GM15510 (cell line): ENCODE data around the gene PBX4.

ENCODE experiments used
- POLR2A ChIP-seq: IDR thresholded peaks from 3 replicates; pipeline ENCODE4 v1.6.1; 2011; ENCODE audit warnings: borderline replicate concordance; ENCODE audit not compliant: insufficient read length; ENCODE audit errors: extremely low read depth

Gene PBX4, protein sequence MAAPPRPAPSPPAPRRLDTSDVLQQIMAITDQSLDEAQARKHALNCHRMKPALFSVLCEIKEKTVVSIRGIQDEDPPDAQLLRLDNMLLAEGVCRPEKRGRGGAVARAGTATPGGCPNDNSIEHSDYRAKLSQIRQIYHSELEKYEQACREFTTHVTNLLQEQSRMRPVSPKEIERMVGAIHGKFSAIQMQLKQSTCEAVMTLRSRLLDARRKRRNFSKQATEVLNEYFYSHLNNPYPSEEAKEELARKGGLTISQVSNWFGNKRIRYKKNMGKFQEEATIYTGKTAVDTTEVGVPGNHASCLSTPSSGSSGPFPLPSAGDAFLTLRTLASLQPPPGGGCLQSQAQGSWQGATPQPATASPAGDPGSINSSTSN

DNA sequence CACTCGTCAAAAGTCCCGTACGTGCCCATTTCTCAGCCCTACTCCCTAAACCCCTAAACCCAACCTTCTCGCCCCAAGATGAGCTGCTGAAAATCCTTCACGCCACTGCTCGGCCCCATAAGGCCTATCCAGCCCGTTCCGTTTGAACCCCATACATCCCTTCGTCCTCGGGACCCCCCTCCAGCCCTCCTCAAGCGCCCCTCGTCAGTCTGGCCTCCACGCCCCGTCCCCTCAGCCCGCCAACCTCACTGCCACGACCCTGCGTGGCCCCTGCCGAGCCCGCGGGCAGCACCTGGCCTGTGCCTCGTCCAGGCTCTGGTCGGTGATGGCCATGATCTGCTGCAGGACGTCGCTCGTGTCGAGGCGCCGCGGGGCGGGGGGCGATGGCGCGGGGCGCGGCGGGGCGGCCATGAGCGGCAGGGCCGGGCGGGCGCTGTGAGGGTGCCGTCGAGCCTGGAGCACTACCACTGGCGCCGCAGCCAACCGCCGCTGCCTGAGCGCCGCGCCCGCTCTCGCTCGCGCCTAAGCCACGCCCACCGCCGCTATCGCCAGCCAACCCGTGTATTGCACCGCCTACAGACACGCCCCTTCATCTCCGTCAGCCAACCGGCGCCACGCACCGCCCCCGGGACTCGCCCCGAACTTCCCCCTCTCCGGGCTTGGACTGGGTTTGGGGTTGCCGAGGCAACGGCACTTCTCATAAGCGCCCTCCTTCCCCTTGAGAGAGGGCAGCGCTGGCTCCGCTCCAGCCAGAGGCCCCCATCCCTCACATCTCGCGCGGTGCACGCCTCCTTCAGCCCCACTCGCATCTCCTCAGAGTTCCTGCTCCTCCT lies at the start of gene PBX4:
Gene PBX4, minus strand, starts transcription at position 469 of the 833 bp plus-strand sequence. Its CDS starts 58 bp downstream, at position 411.
- peak; percentile 55 for TF ChIP-seq POLR2A

DNA sequence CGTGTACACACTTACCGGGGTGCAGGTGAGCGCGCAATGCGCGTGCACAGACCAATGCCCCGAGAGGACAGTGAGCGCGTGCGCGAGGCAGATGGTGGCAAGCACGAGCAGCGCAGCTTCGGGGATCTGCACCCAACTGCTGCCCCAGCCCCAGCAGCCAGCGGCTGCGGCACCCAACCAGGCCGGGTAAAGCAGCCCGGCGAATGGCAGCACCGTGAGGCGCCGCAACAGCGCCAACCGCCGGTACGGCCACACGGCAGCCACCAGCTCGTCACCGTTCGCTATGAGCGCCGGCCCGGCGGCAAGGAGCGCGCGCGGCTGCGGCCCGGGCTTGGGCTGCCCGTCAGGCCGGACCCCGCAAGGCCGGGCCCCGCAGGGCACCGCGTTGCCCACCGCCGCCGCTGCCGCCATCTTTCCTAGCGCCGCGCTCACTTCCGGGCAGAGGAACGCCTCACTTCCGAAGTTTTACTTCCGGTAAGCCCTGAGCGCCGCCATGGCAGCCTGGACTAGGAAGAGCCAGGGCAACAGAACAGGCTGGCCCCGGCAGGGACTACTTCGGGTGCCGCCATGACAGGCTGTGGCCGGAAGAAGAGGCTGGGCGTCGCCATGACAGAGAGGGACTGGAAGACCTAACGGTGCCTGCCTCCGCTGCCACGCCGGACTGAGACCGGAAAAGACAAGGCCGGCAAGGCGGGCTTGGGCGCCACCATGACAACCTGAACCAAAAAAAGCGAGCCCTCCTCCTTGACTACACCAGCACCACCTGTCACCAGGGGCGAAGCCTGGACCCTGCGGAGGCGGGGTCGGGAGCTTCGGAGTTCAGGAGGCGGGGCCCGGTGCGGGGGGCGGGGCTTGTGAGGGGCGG lies 45.0 kb upstream of the PBX4 start, which contains the start of gene ATP13A1:
Gene ATP13A1, minus strand, starts transcription at position 421 of the 865 bp plus-strand sequence. Its CDS starts 10 bp downstream, at position 411.
- TF ChIP-seq POLR2A = peak; percentile 82

DNA sequence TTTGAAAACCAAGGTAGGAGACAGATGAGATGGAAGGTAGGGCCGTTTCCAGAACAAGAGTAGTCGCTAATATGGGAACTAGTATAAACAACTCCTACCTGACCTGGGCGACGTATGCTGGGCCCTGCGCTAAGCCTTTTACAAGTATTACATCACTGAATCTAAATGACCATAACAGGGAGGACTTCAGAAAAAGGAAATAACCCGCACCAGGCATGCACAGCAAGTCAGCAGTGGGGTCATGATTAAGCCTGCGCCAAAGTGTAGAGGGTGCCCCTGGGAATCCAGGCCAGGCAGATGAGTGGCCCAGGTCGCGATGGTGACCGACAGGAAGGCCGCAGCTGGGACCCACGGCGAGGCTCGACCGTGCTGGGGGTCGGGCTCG lies 44.4 kb upstream of the PBX4 start:
- no peak for TF ChIP-seq POLR2A

DNA sequence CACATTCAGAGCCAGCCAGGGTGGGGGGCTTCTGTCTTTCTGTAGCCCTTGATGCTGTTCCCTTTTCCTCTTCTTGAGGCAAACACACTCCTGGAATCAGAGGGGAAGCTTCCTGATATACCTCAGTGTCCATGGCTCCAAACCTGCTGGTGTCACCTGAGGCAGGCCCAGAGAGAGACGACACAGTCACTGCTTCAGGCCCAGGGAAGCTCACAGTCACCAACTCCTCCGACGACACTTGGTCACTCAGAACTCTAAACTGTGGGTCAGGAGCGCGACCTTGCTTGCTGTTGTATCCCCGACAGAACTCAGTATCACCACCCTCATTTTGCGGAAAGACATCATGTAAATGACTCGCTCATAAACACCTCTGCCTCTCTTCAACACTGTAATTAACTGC lies 43.9 kb upstream of the PBX4 start:
- no peak for TF ChIP-seq POLR2A

DNA sequence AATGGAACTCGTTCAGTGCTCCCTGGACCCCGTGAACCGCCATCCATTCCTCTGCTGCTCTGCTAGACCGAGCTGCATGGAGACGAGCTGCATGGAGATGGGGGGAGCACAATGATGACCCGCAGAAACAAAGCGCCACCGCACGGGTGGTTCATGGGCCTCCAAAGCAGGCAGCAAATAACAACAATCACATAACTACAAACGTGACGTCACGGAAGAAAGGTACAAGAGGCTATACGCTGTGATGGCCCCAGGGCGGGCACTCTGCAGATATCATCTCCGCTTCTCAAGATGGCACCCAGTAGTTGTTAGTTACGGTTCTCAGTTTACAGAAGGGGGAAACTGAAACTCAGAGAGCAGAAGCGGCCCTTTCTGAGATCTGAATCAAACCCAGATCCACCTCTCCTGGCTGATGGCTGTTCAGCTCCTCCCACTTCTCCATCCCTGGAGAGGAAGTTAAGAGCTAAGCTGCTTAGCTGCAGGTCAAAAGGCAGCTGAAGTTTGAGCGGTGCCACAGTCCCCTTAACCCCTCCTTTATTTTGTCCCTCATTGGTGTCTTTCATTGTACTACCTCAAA lies 43.3 kb upstream of the PBX4 start:
- peak; percentile 64 for TF ChIP-seq POLR2A

DNA sequence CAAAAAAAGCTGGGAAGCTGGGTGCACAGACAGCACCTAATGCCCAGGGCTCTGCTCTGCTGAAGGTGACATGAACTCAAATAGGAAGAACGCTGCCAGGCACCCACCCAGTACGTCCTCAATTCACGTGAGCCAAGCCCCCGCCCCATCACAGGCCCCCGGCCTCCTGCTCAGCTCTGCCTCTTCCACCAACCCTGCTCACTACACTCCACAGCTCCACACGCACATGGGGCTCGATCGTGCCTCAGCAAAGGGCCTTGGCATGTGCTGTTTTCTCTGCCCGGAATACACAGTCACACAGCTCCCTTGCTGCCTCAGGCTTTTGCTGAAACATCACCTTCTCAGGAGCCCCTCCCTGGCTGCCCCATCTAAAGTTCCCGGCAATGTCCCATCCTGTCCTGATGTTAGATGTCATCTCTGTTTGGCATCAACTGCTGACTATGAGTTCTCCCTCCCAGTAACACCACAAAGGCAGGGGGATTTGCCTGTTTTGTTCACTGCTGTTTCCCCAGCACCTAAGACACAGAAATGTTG lies 42.7 kb upstream of the PBX4 start:
- no peak for TF ChIP-seq POLR2A

DNA sequence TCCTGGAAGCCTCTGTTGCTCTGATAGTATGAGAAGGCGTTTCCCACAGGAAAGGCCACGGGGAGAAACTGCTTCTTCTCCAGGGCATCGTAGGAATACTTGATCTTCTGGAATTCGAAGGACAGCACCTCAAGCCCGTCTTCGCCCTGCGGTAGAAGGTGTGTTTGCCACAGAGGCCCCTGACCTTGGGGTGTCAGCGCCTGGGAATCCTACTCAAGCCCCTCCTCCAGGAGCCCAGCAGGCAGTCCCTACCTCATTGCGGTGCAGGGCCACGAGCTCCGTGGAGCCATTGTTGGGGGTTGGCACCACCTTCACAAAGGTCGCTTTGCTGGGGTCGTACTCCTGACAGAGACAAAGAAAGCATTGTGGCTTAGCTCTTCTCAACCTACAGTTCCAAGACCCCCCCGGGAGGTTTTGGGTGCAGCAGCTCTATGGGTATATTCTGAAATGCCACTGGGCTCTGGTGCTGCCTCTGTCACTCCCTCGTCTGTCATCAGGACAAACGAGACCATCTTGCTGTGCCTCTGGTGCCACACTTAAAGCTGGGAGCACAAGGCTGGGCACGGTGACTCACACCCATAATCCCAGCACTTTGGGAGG lies 41.3 kb upstream of the PBX4 start:
- no peak for TF ChIP-seq POLR2A

DNA sequence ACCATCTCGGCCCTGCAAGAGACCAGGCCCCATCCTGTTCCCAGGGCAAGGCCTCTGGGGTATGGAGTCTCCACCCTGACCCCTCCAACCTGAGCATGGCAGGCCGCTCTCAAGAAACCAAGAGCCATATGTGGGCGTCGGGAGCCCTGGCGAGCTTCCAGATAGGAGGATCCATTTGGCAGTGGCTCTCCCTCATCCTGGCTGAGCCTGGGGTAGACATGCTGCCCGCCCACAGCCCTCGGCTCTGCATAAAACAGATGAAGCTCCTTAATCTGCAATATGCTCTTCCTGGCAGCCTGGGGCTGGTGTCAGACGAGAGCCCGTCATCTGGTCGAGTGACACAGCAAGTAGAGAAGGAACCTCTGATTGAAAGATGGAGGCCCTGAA lies 38.9 kb upstream of the PBX4 start:
- no peak for TF ChIP-seq POLR2A

DNA sequence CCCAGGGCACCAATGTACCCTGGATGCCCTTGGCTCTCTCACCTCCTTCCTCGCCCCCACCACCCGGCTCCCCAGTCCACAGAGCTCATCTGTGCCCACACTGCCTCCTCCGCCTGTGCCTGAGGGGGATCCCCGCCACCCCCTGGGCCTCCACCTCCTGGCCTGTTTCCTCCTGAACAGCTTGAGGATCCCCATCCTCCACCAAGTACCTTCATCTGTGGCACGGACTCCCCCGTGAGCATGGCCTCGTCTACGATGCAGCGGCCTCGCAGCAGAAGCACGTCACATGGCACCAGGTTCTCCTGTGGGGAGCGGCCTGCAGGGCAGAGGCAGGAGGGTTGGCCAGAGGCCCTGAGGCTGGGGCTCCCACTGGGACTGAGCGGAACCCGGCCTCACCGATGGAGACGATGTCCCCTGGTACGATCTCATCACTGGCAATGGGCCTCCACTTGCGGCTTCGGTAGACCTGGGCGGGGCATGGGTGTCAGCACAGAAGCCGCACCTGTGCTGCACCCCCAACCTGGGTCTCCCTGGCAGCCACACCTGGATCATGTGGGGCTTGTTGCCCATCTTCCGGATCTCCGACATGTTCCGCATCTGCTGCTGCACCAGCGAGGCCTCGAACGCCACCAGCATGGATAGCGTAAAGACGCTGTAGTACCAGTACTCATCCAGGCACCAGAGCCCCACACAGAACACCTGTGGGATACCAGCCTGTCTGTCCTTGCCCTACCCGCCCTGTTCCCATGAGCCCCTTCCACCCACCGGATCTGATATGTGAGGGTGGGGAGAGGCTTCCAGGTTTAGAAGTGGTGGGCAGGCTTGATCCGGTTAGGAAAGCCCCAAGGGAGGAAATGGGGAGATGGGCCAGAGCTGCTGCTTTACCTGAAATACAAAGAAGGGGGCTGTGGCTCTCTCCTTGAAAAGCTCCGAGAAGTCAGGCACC lies 38.2 kb upstream of the PBX4 start:
- peak; percentile 10 for TF ChIP-seq POLR2A

DNA sequence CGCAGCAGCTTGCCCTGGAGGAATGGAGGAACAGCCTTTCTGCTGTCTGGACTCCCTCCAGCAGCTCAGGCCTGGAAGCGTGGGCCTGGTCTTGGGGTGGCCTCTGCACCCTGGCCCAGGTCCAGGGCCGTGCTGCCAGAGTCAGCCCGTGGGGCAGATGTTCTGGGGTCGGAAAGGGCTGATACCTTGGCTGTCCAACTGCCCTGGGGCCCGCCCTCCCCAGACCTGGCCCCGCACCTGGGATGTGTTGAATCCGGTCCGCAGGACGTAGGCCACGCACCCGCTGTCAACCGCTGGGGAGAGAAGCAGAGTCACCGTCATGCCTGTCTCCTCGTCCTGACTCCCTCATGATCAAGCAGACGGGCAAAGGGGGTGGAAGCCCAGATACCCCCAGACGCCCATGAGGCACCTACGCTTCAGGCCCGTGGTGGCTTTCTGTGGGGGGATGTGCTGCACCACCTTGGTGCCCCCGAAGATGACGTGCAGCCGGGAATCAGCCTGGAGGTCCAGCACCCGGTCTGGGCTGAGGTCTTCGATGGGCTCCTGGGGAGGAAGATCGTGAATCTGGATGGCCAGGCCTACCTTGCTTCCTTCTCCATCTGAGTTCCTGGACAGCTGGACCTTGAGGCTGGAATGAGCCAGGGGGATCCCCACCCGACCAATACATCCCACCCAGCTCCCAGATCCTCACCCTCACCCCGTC lies 37.3 kb upstream of the PBX4 start:
- no peak for TF ChIP-seq POLR2A

DNA sequence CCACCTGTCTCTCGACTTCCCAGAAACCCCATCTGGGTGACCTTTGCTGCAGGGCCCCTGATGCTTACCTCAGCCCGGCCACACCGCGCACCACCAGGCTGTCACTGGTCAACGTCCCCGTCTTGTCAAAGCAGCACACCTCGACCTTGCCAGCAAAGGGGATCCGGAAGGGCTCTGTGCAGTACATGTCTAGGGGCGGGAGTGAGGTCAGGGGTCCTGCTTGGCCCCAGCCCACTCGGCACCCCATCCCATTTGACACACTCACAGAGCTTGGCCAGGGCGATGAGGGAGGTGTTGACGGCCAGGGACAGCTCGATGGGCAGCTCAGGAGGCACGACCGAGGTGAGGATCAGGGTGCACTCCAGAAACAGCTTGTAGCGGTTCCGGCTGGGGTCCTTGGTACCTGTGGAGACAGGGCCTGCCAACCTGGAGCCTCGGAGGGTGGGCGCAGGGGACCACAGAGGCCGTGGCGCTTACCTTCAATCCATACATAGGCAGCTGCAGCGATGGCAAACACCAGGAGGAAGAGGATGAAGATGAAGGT lies 36.6 kb upstream of the PBX4 start:
- TF ChIP-seq POLR2A = no peak

DNA sequence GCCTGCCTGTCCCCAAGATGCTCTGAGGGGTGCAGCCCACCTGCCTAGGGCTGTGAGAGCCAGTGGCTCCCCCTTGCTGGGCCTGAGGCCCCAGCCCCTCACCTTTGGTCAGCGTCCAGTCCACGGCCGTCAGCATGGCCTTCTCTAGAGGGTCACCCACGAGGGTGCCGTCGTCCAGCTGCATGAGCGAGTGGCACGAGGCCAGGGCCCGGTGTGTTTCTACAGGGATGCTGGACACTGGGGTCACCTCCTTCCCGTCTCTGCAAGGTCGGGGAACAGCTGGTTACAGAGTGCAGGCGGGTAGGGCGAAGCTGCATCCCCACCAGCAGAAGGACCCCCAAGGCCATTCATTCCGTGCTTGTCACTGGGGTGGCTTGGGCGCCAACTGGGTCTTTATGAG lies 36.0 kb upstream of the PBX4 start:
- TF ChIP-seq POLR2A = no peak
